Measurements from ENCODE around the gene GPR155. TPM values are rescaled to one million over a fixed set of nuclear protein-coding genes. Genes with fewer than 3 reads are reported as not detected.
"Not testable (repeated sequence)": the region's sequence is repeated elsewhere in the genome, so short reads cannot be mapped to it uniquely, and the experiment has no call there.

GPR155 gene
- total and polyA plus RNA-seq, 7 donors, result 1.0 to 9.7 (median 5.1) TPM

- Histone ChIP-seq H3K4me3 (peak overlapping the region; percentile 74), H3K27ac (peak overlapping the region; percentile 84), H3K27me3 (ENCODE audit: insufficient read depth in 3 of 3, low read length in 2 of 3) (no peaks in the 10 kb centered on the region), H3K36me3 (ENCODE audit: insufficient read depth in 1 of 2, low read depth in 1 of 2) (no peaks in the 10 kb centered on the region), H3K4me1 (no peaks in the 10 kb centered on the region), H3K9me3 (no peaks in the 10 kb centered on the region)
- TF ChIP-seq, protein P1, sequence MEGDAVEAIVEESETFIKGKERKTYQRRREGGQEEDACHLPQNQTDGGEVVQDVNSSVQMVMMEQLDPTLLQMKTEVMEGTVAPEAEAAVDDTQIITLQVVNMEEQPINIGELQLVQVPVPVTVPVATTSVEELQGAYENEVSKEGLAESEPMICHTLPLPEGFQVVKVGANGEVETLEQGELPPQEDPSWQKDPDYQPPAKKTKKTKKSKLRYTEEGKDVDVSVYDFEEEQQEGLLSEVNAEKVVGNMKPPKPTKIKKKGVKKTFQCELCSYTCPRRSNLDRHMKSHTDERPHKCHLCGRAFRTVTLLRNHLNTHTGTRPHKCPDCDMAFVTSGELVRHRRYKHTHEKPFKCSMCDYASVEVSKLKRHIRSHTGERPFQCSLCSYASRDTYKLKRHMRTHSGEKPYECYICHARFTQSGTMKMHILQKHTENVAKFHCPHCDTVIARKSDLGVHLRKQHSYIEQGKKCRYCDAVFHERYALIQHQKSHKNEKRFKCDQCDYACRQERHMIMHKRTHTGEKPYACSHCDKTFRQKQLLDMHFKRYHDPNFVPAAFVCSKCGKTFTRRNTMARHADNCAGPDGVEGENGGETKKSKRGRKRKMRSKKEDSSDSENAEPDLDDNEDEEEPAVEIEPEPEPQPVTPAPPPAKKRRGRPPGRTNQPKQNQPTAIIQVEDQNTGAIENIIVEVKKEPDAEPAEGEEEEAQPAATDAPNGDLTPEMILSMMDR (IDR thresholded peaks at IDR 0.05), result no peak
- WGBS, 3 donors, result 2 to 3% (median 2%) methylated on average over 22 to 36 of the region's 36 CpGs
- peak; percentile 98 to 100 (median 98) for ATAC-seq
- DNase-seq, result peak; percentile 100
- intact Hi-C loops (cut with DNase I), result no loop called here
Observed at GRCh38 chr2:174487108-174487819, 435 bp upstream of the GPR155 start.

DNA sequence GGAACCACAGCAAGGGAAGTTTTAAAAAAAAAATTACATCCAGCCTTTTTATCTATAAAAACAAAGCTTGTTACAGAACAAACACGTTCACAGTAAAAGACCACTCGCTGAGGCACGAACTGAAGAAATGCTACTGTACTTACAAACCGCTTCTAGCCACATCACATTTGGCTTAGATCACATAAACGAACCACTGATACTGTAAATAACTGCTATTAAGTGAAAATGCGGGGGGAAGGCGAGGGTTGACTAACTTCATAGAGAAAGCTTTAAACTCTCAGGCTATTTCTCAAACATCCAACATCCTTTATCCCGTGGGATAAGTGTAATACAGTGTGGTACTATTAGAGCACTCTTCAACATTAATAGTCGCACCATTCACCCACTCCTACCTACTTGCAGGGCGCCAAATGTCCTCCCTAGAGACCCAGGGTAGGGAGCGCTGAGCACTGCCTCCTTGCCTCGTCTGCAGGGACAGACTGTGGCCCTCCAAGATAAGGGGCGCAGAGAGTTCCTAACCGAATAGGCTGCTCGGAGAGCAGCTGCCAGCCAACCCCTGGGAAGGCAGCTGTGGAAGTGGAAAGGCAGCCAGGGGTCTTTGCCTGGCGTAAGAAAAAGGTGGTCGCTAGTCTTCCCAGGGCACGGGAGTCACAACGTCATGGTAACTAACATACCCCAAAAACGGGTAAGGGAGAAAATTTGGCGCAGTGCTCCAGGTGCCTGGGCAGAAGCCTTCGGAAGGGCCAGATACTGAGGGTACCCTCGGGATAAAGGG lies 854 bp downstream of the GPR155 start:
- TF ChIP-seq, protein P1 (IDR thresholded peaks at IDR 0.05), result no peak
- ATAC-seq (peak in 2 of 4 donors; percentile 16 to 35), DNase-seq (no peak)
- Histone ChIP-seq H3K27me3 (ENCODE audit: insufficient read depth in 3 of 3, low read length in 2 of 3) (no peaks in the 10 kb centered on the region), H3K9me3 (no peaks in the 10 kb centered on the region), H3K27ac (peak overlapping the region; percentile 69), H3K4me1 (no peaks in the 10 kb centered on the region), H3K36me3 (ENCODE audit: insufficient read depth in 1 of 2, low read depth in 1 of 2) (peaks cover 0 to 10% of the 10 kb centered on the region in 2 donors), H3K4me3 (peak overlapping the region; percentile 74)
- intact Hi-C loops (cut with DNase I), result no loop called here
- WGBS, 3 donors, result 6 to 11% (median 8%) methylated on average over 23 of the region's 23 CpGs

DNA sequence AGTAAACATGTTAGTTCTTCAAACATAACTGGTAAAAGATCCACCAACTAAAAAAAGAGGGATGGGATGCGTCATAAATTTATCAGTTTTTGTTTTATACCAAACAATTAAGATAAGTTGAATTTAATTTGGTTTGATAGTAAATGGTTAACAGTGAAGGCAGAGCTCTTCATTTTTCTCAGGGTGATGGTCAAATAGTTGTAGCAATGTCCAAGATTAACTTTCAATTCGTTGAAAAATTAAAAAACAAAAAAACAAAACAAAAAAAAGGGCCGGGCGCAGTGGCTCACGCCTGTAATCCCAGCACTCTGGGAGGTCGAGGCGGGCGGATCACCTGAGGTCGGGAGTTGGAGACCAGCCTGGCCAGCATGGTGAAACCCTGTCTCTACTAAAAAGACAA lies 1.8 kb downstream of the GPR155 start:
- H3K9me3 ChIP-seq; DNase-seq; intact Hi-C loops (cut with DNase I); ATAC-seq; H3K27ac ChIP-seq; H3K4me1 ChIP-seq; H3K27me3 ChIP-seq (ENCODE audit: insufficient read depth in 3 of 3, low read length in 2 of 3): not testable (repeated sequence)
- Histone ChIP-seq H3K4me3 (peak overlapping the region; percentile 74), H3K36me3 (ENCODE audit: insufficient read depth in 1 of 2, low read depth in 1 of 2) (peaks cover 0 to 13% of the 10 kb centered on the region in 2 donors)
- 84 to 92% (median 86%) methylated on average over 9 of the region's 9 CpGs for WGBS, 3 donors

GRCh38 chr2:174484573-174484972 lies 2.3 kb downstream of the GPR155 start:
- peaks cover 0 to 18% of the 10 kb centered on the region in 2 donors for H3K36me3 ChIP-seq (ENCODE audit: insufficient read depth in 1 of 2, low read depth in 1 of 2)
- H3K9me3 ChIP-seq, result no peaks in the 10 kb centered on the region
- H3K27me3 ChIP-seq (ENCODE audit: insufficient read depth in 3 of 3, low read length in 2 of 3), result no peaks in the 10 kb centered on the region
- no peaks in the 10 kb centered on the region for H3K4me1 ChIP-seq
- intact Hi-C loops (cut with DNase I), result no loop called here
- 95 to 96% (median 96%) methylated on average over 2 of the region's 2 CpGs for WGBS, 3 donors
- no peak overlapping the region for H3K4me3 ChIP-seq
- ATAC-seq, result no peak
- no peak for DNase-seq
- H3K27ac ChIP-seq, result no peak overlapping the region
- TF ChIP-seq, protein P1 (IDR thresholded peaks at IDR 0.05), result no peak

GRCh38 chr2:174482854-174483253 lies 4.0 kb downstream of the GPR155 start:
- Histone ChIP-seq H3K36me3 (ENCODE audit: insufficient read depth in 1 of 2, low read depth in 1 of 2) (peaks cover 0 to 22% of the 10 kb centered on the region in 2 donors), H3K27me3 (ENCODE audit: insufficient read depth in 3 of 3, low read length in 2 of 3) (no peaks in the 10 kb centered on the region), H3K4me3 (no peak overlapping the region), H3K4me1 (no peaks in the 10 kb centered on the region), H3K27ac (no peak overlapping the region), H3K9me3 (no peaks in the 10 kb centered on the region)
- ATAC-seq, result no peak
- TF ChIP-seq, protein P1 (IDR thresholded peaks at IDR 0.05), result no peak
- intact Hi-C loops (cut with DNase I), result no loop called here
- no peak for DNase-seq
- 95 to 98% (median 95%) methylated on average over 6 of the region's 6 CpGs for WGBS, 3 donors

All from psoas muscle (tissue), 8 donors.